ENCODE measurements around the gene RFTN1.

The RFTN1 gene

GRCh38 chr3:16294844-16295243 is 218.7 kb downstream of the RFTN1 start:
- ChIA-PET CTCF (interaction anchor here (0.7 kb wide), 1 partner anchor 12 kb away, joined by 3 read pairs; no protein-coding TSS in a partner anchor), POLR2A (no interaction called here)
- no peak for DNase-seq (ENCODE audit: extremely low spot score)
- no peak for TF ChIP-seq SP1 (IDR thresholded peaks at IDR 0.05)
- TF ChIP-seq NFRKB (IDR thresholded peaks at IDR 0.05) = no peak
- TF ChIP-seq ZNF384 (IDR thresholded peaks at IDR 0.05) = no peak
- TF ChIP-seq L3MBTL2 (conservative IDR thresholded peaks at IDR 0.05) = no peak
- no peak for TF ChIP-seq HDGF (IDR thresholded peaks at IDR 0.05; ENCODE audit: borderline replicate concordance)
- TF ChIP-seq ARNT (IDR thresholded peaks at IDR 0.05) = no peak
- TF ChIP-seq LEF1 (IDR thresholded peaks at IDR 0.05; ENCODE audit: borderline replicate concordance) = no peak
- TF ChIP-seq FOXA1 (IDR thresholded peaks at IDR 0.05) = no peak
- TF ChIP-seq BHLHE40 (IDR thresholded peaks at IDR 0.05; ENCODE audit: borderline replicate concordance) = no peak
- TF ChIP-seq CTBP1 (IDR thresholded peaks at IDR 0.05; ENCODE audit: borderline replicate concordance) = no peak
- no peak for TF ChIP-seq TARDBP (IDR thresholded peaks at IDR 0.05)

GRCh38 chr3:16290827-16291196 is 222.7 kb downstream of the RFTN1 start:
- no peak for DNase-seq (ENCODE audit: extremely low spot score)
- TF ChIP-seq L3MBTL2 (conservative IDR thresholded peaks at IDR 0.05) (no peak), ARNT (IDR thresholded peaks at IDR 0.05) (no peak), FOXA1 (IDR thresholded peaks at IDR 0.05) (no peak), ELF4 (IDR thresholded peaks at IDR 0.05) (no peak), SUZ12 (IDR thresholded peaks at IDR 0.05) (no peak), NFRKB (IDR thresholded peaks at IDR 0.05) (no peak), SP1 (IDR thresholded peaks at IDR 0.05) (no peak), FOXK2 (IDR thresholded peaks at IDR 0.05) (no peak), HDGF (IDR thresholded peaks at IDR 0.05; ENCODE audit: borderline replicate concordance) (no peak), ZNF384 (IDR thresholded peaks at IDR 0.05) (no peak), LEF1 (IDR thresholded peaks at IDR 0.05; ENCODE audit: borderline replicate concordance) (no peak), TARDBP (IDR thresholded peaks at IDR 0.05) (no peak), FOXM1 (IDR thresholded peaks at IDR 0.05; ENCODE audit: borderline replicate concordance) (no peak), BHLHE40 (IDR thresholded peaks at IDR 0.05; ENCODE audit: borderline replicate concordance) (no peak), CTBP1 (IDR thresholded peaks at IDR 0.05; ENCODE audit: borderline replicate concordance) (no peak)
- TF ChIP-seq, protein P1, sequence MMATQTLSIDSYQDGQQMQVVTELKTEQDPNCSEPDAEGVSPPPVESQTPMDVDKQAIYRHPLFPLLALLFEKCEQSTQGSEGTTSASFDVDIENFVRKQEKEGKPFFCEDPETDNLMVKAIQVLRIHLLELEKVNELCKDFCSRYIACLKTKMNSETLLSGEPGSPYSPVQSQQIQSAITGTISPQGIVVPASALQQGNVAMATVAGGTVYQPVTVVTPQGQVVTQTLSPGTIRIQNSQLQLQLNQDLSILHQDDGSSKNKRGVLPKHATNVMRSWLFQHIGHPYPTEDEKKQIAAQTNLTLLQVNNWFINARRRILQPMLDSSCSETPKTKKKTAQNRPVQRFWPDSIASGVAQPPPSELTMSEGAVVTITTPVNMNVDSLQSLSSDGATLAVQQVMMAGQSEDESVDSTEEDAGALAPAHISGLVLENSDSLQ (IDR thresholded peaks at IDR 0.05) = no peak
- ChIA-PET POLR2A (no interaction called here), CTCF (interaction anchor here (0.5 to 1.4 kb wide), 14 partner anchors 21 to 275 kb away, joined by 3 to 11 read pairs (median 3); partner anchors contain the start of gene RFTN1)

DNA sequence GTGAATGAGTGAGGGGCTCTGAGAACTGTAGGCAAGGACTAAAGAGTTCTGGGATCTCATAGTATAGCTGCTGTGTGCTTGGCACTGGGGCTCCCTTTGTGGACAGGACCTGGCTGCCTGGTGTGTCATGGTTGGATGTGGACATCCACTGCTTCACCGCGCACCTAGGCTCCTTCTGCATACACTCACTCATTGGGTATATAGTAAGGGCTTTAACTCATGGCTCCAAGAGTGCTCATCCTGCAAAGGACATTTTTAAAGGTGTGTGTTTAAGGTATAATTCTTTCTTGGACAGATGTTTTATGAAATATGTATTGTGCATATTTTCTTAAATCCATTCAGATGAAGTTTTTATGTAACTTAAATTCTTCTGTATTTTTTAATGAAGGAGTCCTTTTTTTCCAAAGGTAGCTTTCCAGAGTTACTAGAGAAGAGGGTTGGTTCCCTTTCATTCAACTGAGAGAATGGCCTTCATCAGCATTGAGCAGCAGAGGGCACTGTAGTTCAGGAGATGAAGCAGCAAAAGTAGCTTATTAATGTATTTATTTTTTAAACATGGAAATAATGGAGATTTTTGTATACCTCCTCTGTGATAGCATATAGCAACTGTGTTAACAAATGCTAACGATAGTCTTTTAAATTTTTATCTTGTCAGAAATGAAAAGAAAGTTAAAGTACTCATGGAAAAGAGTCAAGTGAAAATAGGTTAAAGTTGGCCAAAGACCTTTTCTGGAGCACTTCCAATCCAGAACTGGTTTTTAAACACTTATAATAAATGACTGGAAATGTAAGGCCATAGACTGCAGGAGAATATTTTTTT is 223.3 kb downstream of the RFTN1 start:
- DNase-seq (ENCODE audit: extremely low spot score) = peak; percentile 36
- ChIA-PET CTCF (interaction anchor here (0.5 to 1.4 kb wide), 15 partner anchors 15 to 275 kb away, joined by 3 to 11 read pairs (median 3); partner anchors contain the start of gene RFTN1), POLR2A (no interaction called here)
- TF ChIP-seq LEF1 (IDR thresholded peaks at IDR 0.05; ENCODE audit: borderline replicate concordance) (no peak), HDGF (IDR thresholded peaks at IDR 0.05; ENCODE audit: borderline replicate concordance) (no peak), CTBP1 (IDR thresholded peaks at IDR 0.05; ENCODE audit: borderline replicate concordance) (no peak), ELF4 (IDR thresholded peaks at IDR 0.05) (no peak), SP1 (IDR thresholded peaks at IDR 0.05) (no peak), TARDBP (IDR thresholded peaks at IDR 0.05) (no peak), FOXK2 (IDR thresholded peaks at IDR 0.05) (no peak), L3MBTL2 (conservative IDR thresholded peaks at IDR 0.05) (no peak), FOXA1 (IDR thresholded peaks at IDR 0.05) (no peak), ZNF384 (IDR thresholded peaks at IDR 0.05) (no peak), SUZ12 (IDR thresholded peaks at IDR 0.05) (no peak), NFRKB (IDR thresholded peaks at IDR 0.05) (no peak), FOXM1 (IDR thresholded peaks at IDR 0.05; ENCODE audit: borderline replicate concordance) (no peak)
- TF ChIP-seq, protein P1 (IDR thresholded peaks at IDR 0.05) = no peak

DNA sequence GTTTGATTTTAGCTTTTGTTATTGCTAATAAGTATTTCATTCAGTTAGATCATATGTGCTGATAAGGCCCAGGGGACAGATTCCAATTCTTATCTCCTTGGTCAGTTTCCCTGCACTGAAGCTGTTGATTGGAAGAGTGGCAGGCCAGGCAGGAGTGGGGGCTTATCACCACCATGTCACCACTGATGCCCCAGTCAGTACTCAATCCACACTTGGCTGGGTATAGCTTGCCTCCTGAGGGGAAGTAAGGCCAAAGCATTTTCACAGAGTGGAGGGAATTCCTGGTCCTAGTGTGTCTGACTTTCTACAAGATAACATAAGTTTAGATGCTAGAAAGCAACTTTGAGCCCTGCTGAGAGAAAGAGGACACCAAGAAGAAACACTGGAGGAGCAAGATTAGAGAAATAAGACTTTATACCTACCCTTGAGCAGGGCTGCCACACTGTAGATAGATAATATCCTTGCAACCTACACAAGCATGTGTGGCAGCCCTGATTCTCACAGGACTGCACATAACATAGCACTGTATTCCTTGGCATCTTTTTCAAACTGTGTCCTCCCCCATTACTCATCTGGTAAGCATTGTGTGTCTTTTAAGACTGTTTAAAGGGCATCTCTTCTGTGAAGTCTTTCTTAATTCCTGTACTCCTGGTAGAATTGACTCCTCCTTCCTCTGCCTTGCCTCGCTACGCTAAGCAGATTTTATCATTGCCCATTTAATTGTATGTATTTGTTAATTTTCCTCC is 224.2 kb downstream of the RFTN1 start:
- TF ChIP-seq CTBP1 (IDR thresholded peaks at IDR 0.05; ENCODE audit: borderline replicate concordance) = no peak
- DNase-seq (ENCODE audit: extremely low spot score) = no peak
- ChIA-PET POLR2A (no interaction called here), CTCF (interaction anchor here (0.7 kb wide), 1 partner anchor 261 kb away, joined by 4 read pairs; no protein-coding TSS in a partner anchor)

DNA sequence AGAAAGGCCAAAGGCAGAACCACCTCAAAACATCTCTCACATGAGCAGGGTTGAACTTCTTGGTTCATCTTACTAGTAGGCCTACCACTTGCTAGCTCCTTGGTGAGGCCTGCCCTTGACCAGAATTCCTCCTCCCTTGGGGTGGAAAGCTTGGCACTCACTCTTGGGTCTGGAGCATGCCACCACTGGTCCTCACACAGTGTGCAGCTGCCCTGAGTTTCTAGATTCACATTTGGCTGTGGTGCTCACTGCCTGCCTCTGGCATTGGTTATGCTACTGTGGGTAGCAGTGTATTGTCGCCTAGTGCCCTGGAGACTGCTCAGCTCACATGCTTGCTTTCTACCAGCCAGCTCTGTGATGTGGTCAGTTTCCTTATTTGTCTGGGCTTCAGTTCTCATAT is 224.8 kb downstream of the RFTN1 start:
- POLR2A ChIA-PET = no interaction called here
- TF ChIP-seq, protein P1 (IDR thresholded peaks at IDR 0.05) = no peak
- TF ChIP-seq HDGF (IDR thresholded peaks at IDR 0.05; ENCODE audit: borderline replicate concordance) = no peak
- TF ChIP-seq LEF1 (IDR thresholded peaks at IDR 0.05; ENCODE audit: borderline replicate concordance) = no peak
- TF ChIP-seq TARDBP (IDR thresholded peaks at IDR 0.05) = no peak
- no peak for TF ChIP-seq FOXM1 (IDR thresholded peaks at IDR 0.05; ENCODE audit: borderline replicate concordance)
- TF ChIP-seq ARNT (IDR thresholded peaks at IDR 0.05) = no peak
- TF ChIP-seq BHLHE40 (IDR thresholded peaks at IDR 0.05; ENCODE audit: borderline replicate concordance) = no peak
- no peak for TF ChIP-seq FOXA1 (IDR thresholded peaks at IDR 0.05)
- no peak for TF ChIP-seq L3MBTL2 (conservative IDR thresholded peaks at IDR 0.05)
- no peak for TF ChIP-seq CTBP1 (IDR thresholded peaks at IDR 0.05; ENCODE audit: borderline replicate concordance)
- no peak for TF ChIP-seq SUZ12 (IDR thresholded peaks at IDR 0.05)
- no peak for TF ChIP-seq NFRKB (IDR thresholded peaks at IDR 0.05)
- no peak for TF ChIP-seq ELF4 (IDR thresholded peaks at IDR 0.05)
- TF ChIP-seq FOXK2 (IDR thresholded peaks at IDR 0.05) = no peak
- TF ChIP-seq ZNF384 (IDR thresholded peaks at IDR 0.05) = no peak
- TF ChIP-seq SP1 (IDR thresholded peaks at IDR 0.05) = no peak
- CTCF ChIA-PET = interaction anchor here (0.7 kb wide), 1 partner anchor 262 kb away, joined by 4 read pairs; no protein-coding TSS in a partner anchor
- DNase-seq (ENCODE audit: extremely low spot score) = no peak

All from HEK293T (cell line).